ENCODE measurements around the gene DMBX1. TPM values are rescaled to one million over a fixed set of nuclear protein-coding genes. Genes with fewer than 3 reads are reported as not detected.
A peak's percentile ranks its signal among the peaks of the same experiment; 100 is the strongest.

DMBX1 gene
- total and polyA plus RNA-seq, 4 experiments from 2014 or later = not detected

- ChIA-PET POLR2A (ENCODE audit: partially characterized antibody) (no interaction called here), CTCF (ENCODE audit: partially characterized antibody) (interaction anchor here (1.2 to 5.5 kb wide), 8 partner anchors 8 to 152 kb away, joined by 3 to 67 read pairs (median 8); a partner anchor contains a TSS)
- Histone ChIP-seq H3K27me3 (ENCODE audit: insufficient read depth, low read length) (no peaks in the 10 kb centered on the region), H3K9me3 (ENCODE audit: control insufficient read depth in 1 of 2, low read length in 2 of 2) (no peaks in the 10 kb centered on the region), H3K4me1 (ENCODE audit: insufficient read depth, low read length) (peaks cover 5% of the 10 kb centered on the region), H3K27ac (ENCODE audit: low read depth, low read length) (no peak overlapping the region), H3K4me3 (ENCODE audit: low read length in 2 of 2) (no peak overlapping the region), H3K36me3 (ENCODE audit: insufficient read depth, low read length) (no peaks in the 10 kb centered on the region)
- H3K36me3 Mint-ChIP-seq = no peaks in the 10 kb centered on the region
- no peak for DNase-seq
- H3K27ac Mint-ChIP-seq = no peak overlapping the region
- peaks cover 6 to 16% (median 10%) of the 10 kb centered on the region in 4 donors for H3K4me1 Mint-ChIP-seq
- intact Hi-C loops (cut with micrococcal nuclease) = no loop called here
- peaks cover 19 to 26% of the 10 kb centered on the region in 2 donors for H3K27me3 Mint-ChIP-seq
- H3K9me3 Mint-ChIP-seq = no peaks in the 10 kb centered on the region
- H3K4me3 Mint-ChIP-seq = no peak overlapping the region
Observed at GRCh38 chr1:46526691-46527291, 37.2 kb downstream of the DMBX1 start.

GRCh38 chr1:46527474-46528296 is 38.0 kb downstream of the DMBX1 start:
- Histone ChIP-seq H3K27me3 (ENCODE audit: insufficient read depth, low read length) (no peaks in the 10 kb centered on the region), H3K4me1 (ENCODE audit: insufficient read depth, low read length) (peaks cover 1% of the 10 kb centered on the region), H3K9me3 (ENCODE audit: control insufficient read depth in 1 of 2, low read length in 2 of 2) (no peaks in the 10 kb centered on the region), H3K36me3 (ENCODE audit: insufficient read depth, low read length) (no peaks in the 10 kb centered on the region), H3K27ac (ENCODE audit: low read depth, low read length) (no peak overlapping the region), H3K4me3 (ENCODE audit: low read length in 2 of 2) (no peak overlapping the region)
- CTCF ChIA-PET (ENCODE audit: partially characterized antibody) = interaction anchor here (0.7 to 5.5 kb wide), 12 partner anchors 10 to 151 kb away, joined by 3 to 67 read pairs (median 4); no protein-coding TSS in a partner anchor
- Mint-ChIP-seq H3K27ac (peak overlapping the region in 1 of 7 donors; percentile 71), H3K36me3 (no peaks in the 10 kb centered on the region), H3K4me3 (peak overlapping the region in 2 of 8 donors; percentile 7 to 45), H3K9me3 (no peaks in the 10 kb centered on the region), H3K4me1 (peaks cover 1 to 16% (median 5%) of the 10 kb centered on the region in 4 donors), H3K27me3 (peaks cover 19 to 26% of the 10 kb centered on the region in 2 donors)
- peak; percentile 61 to 69 (median 64) for DNase-seq
- intact Hi-C loops (cut with micrococcal nuclease) = loop anchor here (1.0 kb wide), 4 partner anchors 50 to 121 kb away; no protein-coding TSS in a partner anchor
- POLR2A ChIA-PET (ENCODE audit: partially characterized antibody) = no interaction called here

- POLR2A ChIA-PET (ENCODE audit: partially characterized antibody) = interaction anchor here (0.7 kb wide), 1 partner anchor 103 kb away, joined by 4 read pairs; no protein-coding TSS in a partner anchor
- H3K4me3 ChIP-seq (ENCODE audit: low read length in 2 of 2) = no peak overlapping the region
- no peaks in the 10 kb centered on the region for H3K36me3 ChIP-seq (ENCODE audit: insufficient read depth, low read length)
- H3K4me1 Mint-ChIP-seq = peaks cover 0 to 16% (median 4%) of the 10 kb centered on the region in 4 donors
- H3K9me3 Mint-ChIP-seq = no peaks in the 10 kb centered on the region
- H3K27me3 ChIP-seq (ENCODE audit: insufficient read depth, low read length) = no peaks in the 10 kb centered on the region
- H3K4me3 Mint-ChIP-seq = peak overlapping the region in 5 of 8 donors; percentile 2 to 45 (median 37)
- CTCF ChIA-PET (ENCODE audit: partially characterized antibody) = interaction anchor here (1.0 to 5.5 kb wide), 16 partner anchors 8 to 197 kb away, joined by 3 to 67 read pairs (median 6); no protein-coding TSS in a partner anchor
- H3K27ac ChIP-seq (ENCODE audit: low read depth, low read length) = no peak overlapping the region
- intact Hi-C loops (cut with micrococcal nuclease) = loop anchor here (1.0 kb wide), 4 partner anchors 51 to 122 kb away; no protein-coding TSS in a partner anchor
- DNase-seq = no peak
- no peaks in the 10 kb centered on the region for H3K36me3 Mint-ChIP-seq
- peak overlapping the region in 3 of 7 donors; percentile 8 to 71 (median 61) for H3K27ac Mint-ChIP-seq
- H3K9me3 ChIP-seq (ENCODE audit: control insufficient read depth in 1 of 2, low read length in 2 of 2) = no peaks in the 10 kb centered on the region
- peaks cover 19 to 26% of the 10 kb centered on the region in 2 donors for H3K27me3 Mint-ChIP-seq
- peaks cover under 1% of the 10 kb centered on the region for H3K4me1 ChIP-seq (ENCODE audit: insufficient read depth, low read length)
Observed at GRCh38 chr1:46528297-46528955, 38.8 kb downstream of the DMBX1 start.

- CTCF ChIA-PET (ENCODE audit: partially characterized antibody) = interaction anchor here (0.7 to 5.5 kb wide), 18 partner anchors 8 to 198 kb away, joined by 3 to 67 read pairs (median 5); no protein-coding TSS in a partner anchor
- peaks cover 6% of the 10 kb centered on the region for H3K4me1 ChIP-seq (ENCODE audit: insufficient read depth, low read length)
- H3K27me3 ChIP-seq (ENCODE audit: insufficient read depth, low read length) = no peaks in the 10 kb centered on the region
- H3K36me3 Mint-ChIP-seq = no peaks in the 10 kb centered on the region
- peak overlapping the region in 2 of 7 donors; percentile 8 to 61 for H3K27ac Mint-ChIP-seq
- peaks cover 19 to 24% of the 10 kb centered on the region in 2 donors for H3K27me3 Mint-ChIP-seq
- peak overlapping the region in 2 of 8 donors; percentile 2 to 45 for H3K4me3 Mint-ChIP-seq
- no peak overlapping the region for H3K27ac ChIP-seq (ENCODE audit: low read depth, low read length)
- POLR2A ChIA-PET (ENCODE audit: partially characterized antibody) = interaction anchor here (0.7 kb wide), 1 partner anchor 104 kb away, joined by 4 read pairs; no protein-coding TSS in a partner anchor
- H3K9me3 ChIP-seq (ENCODE audit: control insufficient read depth in 1 of 2, low read length in 2 of 2) = no peaks in the 10 kb centered on the region
- intact Hi-C loops (cut with micrococcal nuclease) = no loop called here
- no peak for DNase-seq
- H3K9me3 Mint-ChIP-seq = no peaks in the 10 kb centered on the region
- H3K4me3 ChIP-seq (ENCODE audit: low read length in 2 of 2) = no peak overlapping the region
- H3K4me1 Mint-ChIP-seq = peaks cover 5 to 21% (median 8%) of the 10 kb centered on the region in 4 donors
- H3K36me3 ChIP-seq (ENCODE audit: insufficient read depth, low read length) = no peaks in the 10 kb centered on the region
Observed at GRCh38 chr1:46529031-46529630, 39.5 kb downstream of the DMBX1 start.

GRCh38 chr1:46530311-46530710 is 40.7 kb downstream of the DMBX1 start:
- no peak overlapping the region for H3K4me3 Mint-ChIP-seq
- peaks cover 15 to 16% of the 10 kb centered on the region in 2 donors for H3K27me3 Mint-ChIP-seq

DNA sequence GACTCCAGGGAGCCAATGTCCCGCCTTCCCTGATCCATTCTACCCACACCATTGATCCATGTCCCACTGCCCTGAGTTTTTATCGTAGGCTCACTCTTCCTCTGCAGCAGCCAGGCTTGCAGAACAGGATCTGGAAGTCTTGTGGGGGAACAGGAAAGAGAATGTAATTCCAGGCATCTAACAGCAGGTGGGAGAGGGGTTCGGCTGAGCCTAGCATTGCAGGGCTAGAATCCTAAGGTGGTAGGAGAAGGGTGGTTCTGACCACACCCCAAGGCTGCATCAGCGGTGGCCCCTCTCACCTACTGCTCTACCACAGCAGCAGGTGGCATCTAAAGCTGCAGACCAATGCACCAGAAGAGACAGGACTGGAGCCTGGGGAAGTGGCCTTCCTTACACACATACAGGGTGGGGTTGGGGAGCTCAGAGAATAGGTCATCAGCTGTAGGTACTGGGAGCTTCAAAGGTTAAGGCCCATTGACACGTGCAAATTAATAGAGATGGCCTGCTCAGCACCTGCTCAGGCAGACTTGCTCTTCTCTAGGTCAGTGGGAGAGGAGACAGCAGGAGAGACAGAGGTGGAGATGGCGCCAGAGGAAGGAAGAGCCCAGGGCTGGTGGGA is 41.3 kb downstream of the DMBX1 start:
- Mint-ChIP-seq H3K4me1 (peaks cover 9 to 21% (median 10%) of the 10 kb centered on the region in 4 donors), H3K27ac (peak overlapping the region in 1 of 7 donors; percentile 21), H3K36me3 (no peaks in the 10 kb centered on the region), H3K9me3 (no peaks in the 10 kb centered on the region), H3K4me3 (peak overlapping the region in 1 of 8 donors; percentile 54), H3K27me3 (peaks cover 13 to 15% of the 10 kb centered on the region in 2 donors)
- no peaks in the 10 kb centered on the region for H3K9me3 ChIP-seq (ENCODE audit: control insufficient read depth in 1 of 2, low read length in 2 of 2)
- H3K27ac ChIP-seq (ENCODE audit: low read depth, low read length) = no peak overlapping the region
- no peaks in the 10 kb centered on the region for H3K27me3 ChIP-seq (ENCODE audit: insufficient read depth, low read length)
- intact Hi-C loops (cut with micrococcal nuclease) = loop anchor here (10.0 kb wide), 1 partner anchor 74 kb away; the partner anchor contains the start of gene MKNK1
- ChIA-PET POLR2A (ENCODE audit: partially characterized antibody) (no interaction called here), CTCF (ENCODE audit: partially characterized antibody) (interaction anchor here (2.0 to 5.5 kb wide), 2 partner anchors 18 to 122 kb away, joined by 11 to 39 read pairs; no protein-coding TSS in a partner anchor)
- peaks cover 6% of the 10 kb centered on the region for H3K4me1 ChIP-seq (ENCODE audit: insufficient read depth, low read length)
- DNase-seq = no peak
- no peaks in the 10 kb centered on the region for H3K36me3 ChIP-seq (ENCODE audit: insufficient read depth, low read length)
- no peak overlapping the region for H3K4me3 ChIP-seq (ENCODE audit: low read length in 2 of 2)

More at GRCh38 chr1:46530311-46530710, 40.7 kb downstream of the DMBX1 start:
- Mint-ChIP-seq H3K27ac (peak overlapping the region in 1 of 7 donors; percentile 21), H3K4me1 (peaks cover 9 to 21% (median 10%) of the 10 kb centered on the region in 4 donors), H3K9me3 (no peaks in the 10 kb centered on the region), H3K36me3 (no peaks in the 10 kb centered on the region)
- no peak for DNase-seq
- ChIA-PET CTCF (ENCODE audit: partially characterized antibody) (interaction anchor here (1.3 to 5.5 kb wide), 6 partner anchors 17 to 195 kb away, joined by 5 to 67 read pairs (median 17); no protein-coding TSS in a partner anchor), POLR2A (ENCODE audit: partially characterized antibody) (no interaction called here)
- peaks cover 6% of the 10 kb centered on the region for H3K4me1 ChIP-seq (ENCODE audit: insufficient read depth, low read length)
- intact Hi-C loops (cut with micrococcal nuclease) = loop anchor here (10.0 kb wide), 1 partner anchor 74 kb away; the partner anchor contains the start of gene MKNK1
- H3K36me3 ChIP-seq (ENCODE audit: insufficient read depth, low read length) = no peaks in the 10 kb centered on the region
- no peak overlapping the region for H3K4me3 ChIP-seq (ENCODE audit: low read length in 2 of 2)
- H3K9me3 ChIP-seq (ENCODE audit: control insufficient read depth in 1 of 2, low read length in 2 of 2) = no peaks in the 10 kb centered on the region
- no peak overlapping the region for H3K27ac ChIP-seq (ENCODE audit: low read depth, low read length)
- no peaks in the 10 kb centered on the region for H3K27me3 ChIP-seq (ENCODE audit: insufficient read depth, low read length)
